ENCODE data around the gene ZNF215. TPM values are rescaled to one million over a fixed set of nuclear protein-coding genes. Genes with fewer than 3 reads are reported as not detected.

ZNF215 gene
- polyA plus RNA-seq, 1 experiment, result 4.1 TPM

DNA sequence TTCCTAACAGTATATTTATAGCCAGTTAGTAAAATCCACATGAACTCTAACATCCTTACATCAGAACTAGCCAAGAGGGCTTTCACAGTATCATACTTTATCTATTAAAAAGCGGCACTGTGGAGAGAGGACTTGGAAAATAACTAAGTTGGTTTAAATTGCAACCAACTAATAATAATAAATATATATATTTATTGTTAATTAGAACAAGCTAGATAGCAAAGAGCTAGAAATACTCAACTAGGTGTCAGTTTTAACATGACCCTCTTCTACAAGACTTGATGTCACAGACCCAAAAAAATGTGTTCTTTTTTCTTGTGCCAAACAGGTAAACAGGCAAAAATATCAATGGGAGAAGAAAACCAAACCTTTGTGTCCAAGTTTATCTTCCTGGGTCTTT, 5.5 kb upstream of the ZNF215 start, which contains the start of gene OR2D3:
Gene OR2D3, plus strand, starts transcription at position 301 of the 400 bp plus-strand sequence. Its CDS starts 0 bp downstream, at position 301.
- POLR2A ChIA-PET, result no interaction called here
- DNase-seq (ENCODE audit: low read depth, low spot score), result no peak
- no peak within 1 kb of the TSS for H3K4me3 ChIP-seq (ENCODE audit: low read depth, low read length)
- H3K9me3 ChIP-seq (ENCODE audit: control insufficient read depth, insufficient read depth, low read length), result no peaks in the 10 kb centered on the region
- TF ChIP-seq, protein P1, sequence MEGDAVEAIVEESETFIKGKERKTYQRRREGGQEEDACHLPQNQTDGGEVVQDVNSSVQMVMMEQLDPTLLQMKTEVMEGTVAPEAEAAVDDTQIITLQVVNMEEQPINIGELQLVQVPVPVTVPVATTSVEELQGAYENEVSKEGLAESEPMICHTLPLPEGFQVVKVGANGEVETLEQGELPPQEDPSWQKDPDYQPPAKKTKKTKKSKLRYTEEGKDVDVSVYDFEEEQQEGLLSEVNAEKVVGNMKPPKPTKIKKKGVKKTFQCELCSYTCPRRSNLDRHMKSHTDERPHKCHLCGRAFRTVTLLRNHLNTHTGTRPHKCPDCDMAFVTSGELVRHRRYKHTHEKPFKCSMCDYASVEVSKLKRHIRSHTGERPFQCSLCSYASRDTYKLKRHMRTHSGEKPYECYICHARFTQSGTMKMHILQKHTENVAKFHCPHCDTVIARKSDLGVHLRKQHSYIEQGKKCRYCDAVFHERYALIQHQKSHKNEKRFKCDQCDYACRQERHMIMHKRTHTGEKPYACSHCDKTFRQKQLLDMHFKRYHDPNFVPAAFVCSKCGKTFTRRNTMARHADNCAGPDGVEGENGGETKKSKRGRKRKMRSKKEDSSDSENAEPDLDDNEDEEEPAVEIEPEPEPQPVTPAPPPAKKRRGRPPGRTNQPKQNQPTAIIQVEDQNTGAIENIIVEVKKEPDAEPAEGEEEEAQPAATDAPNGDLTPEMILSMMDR (IDR thresholded peaks at IDR 0.05; ENCODE audit: low read depth, low read length), result no peak
- no peak within 1 kb of the TSS for H3K27ac ChIP-seq (ENCODE audit: low read depth, low read length)
- CTCF ChIA-PET, result no interaction called here
- H3K27me3 ChIP-seq (ENCODE audit: control insufficient read depth, insufficient read depth, low read length), result no peaks in the 10 kb centered on the region

DNA sequence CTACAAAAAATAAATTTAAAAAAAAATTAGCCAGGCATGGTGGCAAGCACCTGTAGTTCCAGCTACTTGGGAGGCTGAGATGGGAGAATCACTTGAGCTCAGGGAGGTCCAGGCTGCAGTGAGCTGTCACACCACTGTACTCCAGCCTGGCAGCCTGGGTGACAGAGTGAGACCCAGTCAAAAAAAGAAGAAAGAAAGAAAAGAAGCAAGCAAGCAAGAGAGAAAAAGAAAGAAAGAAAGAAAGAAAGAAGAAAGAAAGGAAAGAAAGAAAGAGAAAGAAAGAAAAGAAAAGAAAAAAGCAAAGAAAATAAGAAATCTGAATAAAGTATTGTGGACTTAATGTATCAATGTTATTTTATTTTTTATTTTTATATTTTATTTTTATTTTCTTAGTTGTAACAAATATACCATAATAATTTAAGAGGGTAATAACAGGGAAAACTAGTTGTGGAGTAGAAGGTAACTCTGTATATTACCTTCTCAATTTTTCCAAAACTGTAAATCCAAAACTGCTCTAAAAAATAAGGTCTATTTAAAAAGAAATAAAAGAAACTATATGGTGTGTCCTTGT, 1.1 kb upstream of the ZNF215 start:
- no peak for DNase-seq (ENCODE audit: low read depth, low spot score)
- ChIA-PET CTCF (interaction anchor here (0.6 kb wide), 1 partner anchor 121 kb away, joined by 3 read pairs; no protein-coding TSS in a partner anchor), POLR2A (no interaction called here)
- Histone ChIP-seq H3K27me3 (ENCODE audit: control insufficient read depth, insufficient read depth, low read length) (no peaks in the 10 kb centered on the region), H3K9me3 (ENCODE audit: control insufficient read depth, insufficient read depth, low read length) (no peaks in the 10 kb centered on the region), H3K4me3 (ENCODE audit: low read depth, low read length) (no peak overlapping the region), H3K27ac (ENCODE audit: low read depth, low read length) (no peak overlapping the region)
- TF ChIP-seq, protein P1 (IDR thresholded peaks at IDR 0.05; ENCODE audit: low read depth, low read length), result no peak

DNA sequence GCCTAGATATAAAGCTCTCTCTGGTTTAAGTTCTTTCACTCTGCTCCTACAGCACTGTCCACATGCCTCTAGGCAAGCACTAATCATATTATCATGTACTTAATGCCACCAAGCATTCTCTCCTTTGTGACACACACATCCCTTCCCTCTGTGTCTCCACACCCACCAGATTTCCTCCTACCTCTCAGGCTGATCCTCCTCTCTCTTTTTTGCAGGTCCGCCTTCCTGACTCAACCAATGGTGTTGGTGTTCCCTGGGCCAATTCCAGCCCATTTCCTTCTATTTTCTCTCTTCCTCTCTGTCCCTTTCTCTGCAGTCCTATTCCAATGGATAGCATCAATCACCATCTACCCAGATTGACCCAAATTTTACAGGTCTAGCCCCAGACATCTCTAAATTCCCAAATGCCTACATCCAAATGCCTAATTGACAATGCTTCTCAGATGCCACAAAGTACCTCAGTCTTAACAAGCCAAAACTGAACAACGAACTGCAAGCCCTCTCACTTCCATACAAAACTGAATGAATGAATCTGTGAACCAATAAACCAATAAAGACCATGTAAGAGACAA, 504 bp upstream of the ZNF215 start:
- H3K27ac ChIP-seq (ENCODE audit: low read depth, low read length), result no peak overlapping the region
- H3K9me3 ChIP-seq (ENCODE audit: control insufficient read depth, insufficient read depth, low read length), result no peaks in the 10 kb centered on the region
- no peak for DNase-seq (ENCODE audit: low read depth, low spot score)
- ChIA-PET CTCF (no interaction called here), POLR2A (interaction anchor here (1.6 kb wide), 1 partner anchor 67 kb away, joined by 6 read pairs; no protein-coding TSS in a partner anchor)
- TF ChIP-seq, protein P1 (IDR thresholded peaks at IDR 0.05; ENCODE audit: low read depth, low read length), result no peak
- H3K4me3 ChIP-seq (ENCODE audit: low read depth, low read length), result peak overlapping the region; percentile 78
- no peaks in the 10 kb centered on the region for H3K27me3 ChIP-seq (ENCODE audit: control insufficient read depth, insufficient read depth, low read length)

DNA sequence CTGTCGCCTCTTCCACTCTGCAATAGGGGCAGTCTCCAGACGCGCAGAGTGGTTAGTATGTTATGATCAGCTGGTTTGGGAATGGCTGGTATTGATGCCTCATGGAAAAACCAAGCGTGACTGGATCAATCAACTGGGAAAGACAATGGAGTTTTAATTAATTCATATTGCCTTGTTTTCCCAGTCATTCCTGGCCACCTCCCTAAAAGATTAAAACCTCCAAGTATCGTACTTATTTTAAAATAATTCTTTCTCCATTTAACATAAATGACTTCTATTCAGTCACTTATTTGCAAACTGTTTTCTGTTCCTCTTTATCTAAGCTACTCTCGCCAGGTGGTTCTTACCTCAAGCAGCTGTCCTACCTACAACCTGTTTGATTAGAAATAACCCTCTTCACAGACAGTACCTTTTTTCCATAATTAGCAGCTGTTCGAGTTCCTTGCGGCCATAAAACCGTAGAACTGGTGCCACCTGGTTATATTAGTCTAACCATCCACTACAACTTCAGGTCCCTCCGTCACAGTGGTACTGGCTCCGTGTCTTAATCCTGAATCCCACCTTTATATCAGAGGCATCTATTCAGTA, 898 bp downstream of the ZNF215 start:
- TF ChIP-seq, protein P1 (IDR thresholded peaks at IDR 0.05; ENCODE audit: low read depth, low read length), result no peak
- Histone ChIP-seq H3K27me3 (ENCODE audit: control insufficient read depth, insufficient read depth, low read length) (no peaks in the 10 kb centered on the region), H3K4me3 (ENCODE audit: low read depth, low read length) (peak overlapping the region; percentile 78), H3K27ac (ENCODE audit: low read depth, low read length) (peak overlapping the region; percentile 53), H3K9me3 (ENCODE audit: control insufficient read depth, insufficient read depth, low read length) (no peaks in the 10 kb centered on the region)
- no peak for DNase-seq (ENCODE audit: low read depth, low spot score)
- ChIA-PET CTCF (no interaction called here), POLR2A (interaction anchor here (1.6 kb wide), 1 partner anchor 65 kb away, joined by 6 read pairs; no protein-coding TSS in a partner anchor)

DNA sequence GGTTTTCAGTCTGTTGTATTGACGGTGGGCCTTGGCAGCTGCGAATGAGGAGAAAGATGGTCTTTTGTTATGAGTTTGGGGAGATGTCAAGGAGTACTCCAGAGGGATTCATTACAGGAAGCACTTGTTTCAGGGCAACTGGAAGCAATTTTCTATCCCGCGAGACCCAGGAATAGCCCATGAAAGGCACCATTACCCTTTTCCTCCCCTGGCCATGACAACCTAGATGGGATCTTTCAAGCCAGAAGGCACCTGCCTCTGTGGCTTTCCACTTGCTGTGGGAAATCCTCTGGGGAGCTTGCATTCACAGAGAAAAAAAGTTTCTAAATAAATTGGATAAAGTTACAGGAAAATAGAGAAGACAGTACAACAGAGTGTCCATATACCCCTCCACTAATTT, 2.7 kb downstream of the ZNF215 start:
- TF ChIP-seq, protein P1 (IDR thresholded peaks at IDR 0.05; ENCODE audit: low read depth, low read length), result no peak
- Histone ChIP-seq H3K9me3 (ENCODE audit: control insufficient read depth, insufficient read depth, low read length) (no peaks in the 10 kb centered on the region), H3K27me3 (ENCODE audit: control insufficient read depth, insufficient read depth, low read length) (no peaks in the 10 kb centered on the region), H3K27ac (ENCODE audit: low read depth, low read length) (no peak overlapping the region), H3K4me3 (ENCODE audit: low read depth, low read length) (no peak overlapping the region)
- no peak for DNase-seq (ENCODE audit: low read depth, low spot score)
- ChIA-PET CTCF (no interaction called here), POLR2A (no interaction called here)

All from AG04450 (cell line).